Measurements from ENCODE around the gene TCF7L1. TPM values are rescaled to one million over a fixed set of nuclear protein-coding genes. Genes with fewer than 3 reads are reported as not detected.

Gene TCF7L1
- total RNA-seq, 1 experiment from 2014 or later: 2.8 TPM

- no peaks in the 10 kb centered on the region for H3K9me2 ChIP-seq (ENCODE audit: insufficient read depth)
- no peak for DNase-seq
- H3F3A ChIP-seq (ENCODE audit: insufficient read depth, low read depth): peaks cover 18% of the 10 kb centered on the region
- no peak overlapping the region for H3K27ac ChIP-seq
- H3K79me2 ChIP-seq (ENCODE audit: low read depth): no peaks in the 10 kb centered on the region
- no peak overlapping the region for H3K4me3 ChIP-seq
- H2AFZ ChIP-seq: no peak overlapping the region
- POLR2A ChIA-PET (ENCODE audit: unreplicated experiment): no interaction called here
- intact Hi-C loops (cut with micrococcal nuclease; ENCODE audit: unreplicated experiment): no loop called here
- no peak for TF ChIP-seq CTCF (conservative IDR thresholded peaks at IDR 0.05)
- H3K4me2 ChIP-seq: no peak overlapping the region
- H3K36me3 ChIP-seq (ENCODE audit: low read depth): no peaks in the 10 kb centered on the region
- no TSS peak for BruUV-seq (replicated peaks)
- peaks cover 20% of the 10 kb centered on the region for H3K4me1 ChIP-seq (replicated peaks; ENCODE audit: insufficient read depth)
- no peaks in the 10 kb centered on the region for H3K9me3 ChIP-seq (ENCODE audit: insufficient read depth, low read depth)
- H4K20me1 ChIP-seq (ENCODE audit: insufficient read depth): no peaks in the 10 kb centered on the region
- CTCF ChIA-PET: no interaction called here
- no peaks in the 10 kb centered on the region for H3K27me3 ChIP-seq (ENCODE audit: insufficient read depth, low read depth)
Measured at GRCh38 chr2:85244828-85245227, 111.6 kb downstream of the TCF7L1 start.

- CTCF ChIA-PET: no interaction called here
- H2AFZ ChIP-seq: no peak overlapping the region
- no peaks in the 10 kb centered on the region for H3K9me3 ChIP-seq (ENCODE audit: insufficient read depth, low read depth)
- no peaks in the 10 kb centered on the region for H3K27me3 ChIP-seq (ENCODE audit: insufficient read depth, low read depth)
- BruUV-seq (replicated peaks): no TSS peak
- H4K20me1 ChIP-seq (ENCODE audit: insufficient read depth): no peaks in the 10 kb centered on the region
- no peaks in the 10 kb centered on the region for H3K36me3 ChIP-seq (ENCODE audit: low read depth)
- H3K4me2 ChIP-seq: no peak overlapping the region
- no peak overlapping the region for H3K4me3 ChIP-seq
- DNase-seq: no peak
- H3K9me2 ChIP-seq (ENCODE audit: insufficient read depth): no peaks in the 10 kb centered on the region
- intact Hi-C loops (cut with micrococcal nuclease; ENCODE audit: unreplicated experiment): no loop called here
- H3K4me1 ChIP-seq (replicated peaks; ENCODE audit: insufficient read depth): peaks cover 27% of the 10 kb centered on the region
- POLR2A ChIA-PET (ENCODE audit: unreplicated experiment): no interaction called here
- H3K79me2 ChIP-seq (ENCODE audit: low read depth): no peaks in the 10 kb centered on the region
- peaks cover 18% of the 10 kb centered on the region for H3F3A ChIP-seq (ENCODE audit: insufficient read depth, low read depth)
- H3K27ac ChIP-seq: no peak overlapping the region
- no peak for TF ChIP-seq CTCF (conservative IDR thresholded peaks at IDR 0.05)
- no peak for TF ChIP-seq EZH2 (IDR thresholded peaks at IDR 0.05; ENCODE audit: low read depth)
Measured at GRCh38 chr2:85245891-85246290, 112.7 kb downstream of the TCF7L1 start.

GRCh38 chr2:85246348-85246747 lies 113.2 kb downstream of the TCF7L1 start:
- BruUV-seq (replicated peaks): no TSS peak
- Histone ChIP-seq H3K9me3 (ENCODE audit: insufficient read depth, low read depth) (no peaks in the 10 kb centered on the region), H2AFZ (no peak overlapping the region), H3K4me3 (no peak overlapping the region), H3K27ac (no peak overlapping the region), H3K9me2 (ENCODE audit: insufficient read depth) (no peaks in the 10 kb centered on the region), H3K36me3 (ENCODE audit: low read depth) (no peaks in the 10 kb centered on the region), H3K79me2 (ENCODE audit: low read depth) (no peaks in the 10 kb centered on the region), H3K4me2 (no peak overlapping the region), H3K4me1 (replicated peaks; ENCODE audit: insufficient read depth) (peaks cover 31% of the 10 kb centered on the region), H3K27me3 (ENCODE audit: insufficient read depth, low read depth) (no peaks in the 10 kb centered on the region), H4K20me1 (ENCODE audit: insufficient read depth) (no peaks in the 10 kb centered on the region), H3F3A (ENCODE audit: insufficient read depth, low read depth) (peaks cover 18% of the 10 kb centered on the region)
- ChIA-PET POLR2A (ENCODE audit: unreplicated experiment) (no interaction called here), CTCF (no interaction called here)
- TF ChIP-seq EZH2 (IDR thresholded peaks at IDR 0.05; ENCODE audit: low read depth): no peak
- no peak for TF ChIP-seq CTCF (conservative IDR thresholded peaks at IDR 0.05)
- intact Hi-C loops (cut with micrococcal nuclease; ENCODE audit: unreplicated experiment): no loop called here
- DNase-seq: no peak
